ENCODE results near the gene BOK. TPM values are rescaled to one million over a fixed set of nuclear protein-coding genes. Genes with fewer than 3 reads are reported as not detected.

The BOK gene
- total RNA-seq, 1 donor from 2014 or later: 56.4 TPM

DNA sequence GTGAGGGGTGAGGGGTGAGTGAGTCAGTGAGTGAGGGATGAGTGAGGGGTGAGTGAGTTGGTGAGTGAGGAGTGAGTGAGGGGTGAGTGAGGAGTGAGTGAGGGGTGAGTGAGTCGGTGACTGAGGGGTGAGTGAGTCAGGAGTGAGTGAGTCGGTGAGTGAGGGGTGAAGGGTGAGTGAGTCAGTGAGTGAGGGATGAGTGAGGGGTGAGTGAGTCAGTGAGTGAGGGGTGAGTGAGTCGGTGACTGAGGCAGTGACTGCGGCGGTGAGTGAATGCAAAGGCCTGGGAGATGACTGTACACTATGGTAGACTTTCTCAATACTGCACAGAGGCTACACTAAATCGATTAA, 61.8 kb downstream of the BOK start:
- TF ChIP-seq, protein P1, sequence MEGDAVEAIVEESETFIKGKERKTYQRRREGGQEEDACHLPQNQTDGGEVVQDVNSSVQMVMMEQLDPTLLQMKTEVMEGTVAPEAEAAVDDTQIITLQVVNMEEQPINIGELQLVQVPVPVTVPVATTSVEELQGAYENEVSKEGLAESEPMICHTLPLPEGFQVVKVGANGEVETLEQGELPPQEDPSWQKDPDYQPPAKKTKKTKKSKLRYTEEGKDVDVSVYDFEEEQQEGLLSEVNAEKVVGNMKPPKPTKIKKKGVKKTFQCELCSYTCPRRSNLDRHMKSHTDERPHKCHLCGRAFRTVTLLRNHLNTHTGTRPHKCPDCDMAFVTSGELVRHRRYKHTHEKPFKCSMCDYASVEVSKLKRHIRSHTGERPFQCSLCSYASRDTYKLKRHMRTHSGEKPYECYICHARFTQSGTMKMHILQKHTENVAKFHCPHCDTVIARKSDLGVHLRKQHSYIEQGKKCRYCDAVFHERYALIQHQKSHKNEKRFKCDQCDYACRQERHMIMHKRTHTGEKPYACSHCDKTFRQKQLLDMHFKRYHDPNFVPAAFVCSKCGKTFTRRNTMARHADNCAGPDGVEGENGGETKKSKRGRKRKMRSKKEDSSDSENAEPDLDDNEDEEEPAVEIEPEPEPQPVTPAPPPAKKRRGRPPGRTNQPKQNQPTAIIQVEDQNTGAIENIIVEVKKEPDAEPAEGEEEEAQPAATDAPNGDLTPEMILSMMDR (IDR thresholded peaks at IDR 0.05): no peak
- H3K4me3 ChIP-seq: no peak overlapping the region
- no peak for DNase-seq

More for the DNA sequence above, 61.8 kb downstream of the BOK start:
- no peak for ATAC-seq
- intact Hi-C loops (cut with DNase I): no loop called here
- Histone ChIP-seq H3K27ac (no peak overlapping the region), H3K9me3 (no peaks in the 10 kb centered on the region), H3K36me3 (no peaks in the 10 kb centered on the region), H3K27me3 (no peaks in the 10 kb centered on the region), H3K4me1 (peaks cover 9% of the 10 kb centered on the region)

Other genes starting within 250 kb of the BOK start
- gene HDLBP, start 243.1 kb upstream of the BOK start, total RNA-seq: 444 TPM
- gene SEPTIN2, start 242.8 kb upstream of the BOK start, total RNA-seq: 264 TPM
- 48.6 TPM for gene FARP2, start 202.5 kb upstream of the BOK start, total RNA-seq
- 134 TPM for gene STK25, start 50.2 kb upstream of the BOK start, total RNA-seq
- 46.1 TPM for gene THAP4, start 78.4 kb downstream of the BOK start, total RNA-seq
- 72.0 TPM for gene ATG4B, start 78.9 kb downstream of the BOK start, total RNA-seq
- 14.9 TPM for gene DTYMK, start 128.1 kb downstream of the BOK start, total RNA-seq
- gene ING5, start 143.3 kb downstream of the BOK start, total RNA-seq: 36.5 TPM
- gene D2HGDH, start 175.9 kb downstream of the BOK start, total RNA-seq: 28.8 TPM
- not detected for gene GAL3ST2, start 218.1 kb downstream of the BOK start, total RNA-seq

All from upper lobe of right lung (tissue), 1 donor.